Activated CD4-positive, alpha-beta T cell treated with anti-CD3 and anti-CD28 coated beads, Interleukin-2, amount 50 U/mL, for 1 hour (primary cell): ENCODE data around the gene TLE5.
A peak's percentile ranks its signal among the peaks of the same experiment; 100 is the strongest.
"Not testable (repeated sequence)": the region's sequence is repeated elsewhere in the genome, so short reads cannot be mapped to it uniquely, and the experiment has no call there.

Experiments used
- DNase-seq: peaks from one replicate; pipeline ENCODE4 v3.0.0-alpha.2; 2020

TLE5 gene

DNA sequence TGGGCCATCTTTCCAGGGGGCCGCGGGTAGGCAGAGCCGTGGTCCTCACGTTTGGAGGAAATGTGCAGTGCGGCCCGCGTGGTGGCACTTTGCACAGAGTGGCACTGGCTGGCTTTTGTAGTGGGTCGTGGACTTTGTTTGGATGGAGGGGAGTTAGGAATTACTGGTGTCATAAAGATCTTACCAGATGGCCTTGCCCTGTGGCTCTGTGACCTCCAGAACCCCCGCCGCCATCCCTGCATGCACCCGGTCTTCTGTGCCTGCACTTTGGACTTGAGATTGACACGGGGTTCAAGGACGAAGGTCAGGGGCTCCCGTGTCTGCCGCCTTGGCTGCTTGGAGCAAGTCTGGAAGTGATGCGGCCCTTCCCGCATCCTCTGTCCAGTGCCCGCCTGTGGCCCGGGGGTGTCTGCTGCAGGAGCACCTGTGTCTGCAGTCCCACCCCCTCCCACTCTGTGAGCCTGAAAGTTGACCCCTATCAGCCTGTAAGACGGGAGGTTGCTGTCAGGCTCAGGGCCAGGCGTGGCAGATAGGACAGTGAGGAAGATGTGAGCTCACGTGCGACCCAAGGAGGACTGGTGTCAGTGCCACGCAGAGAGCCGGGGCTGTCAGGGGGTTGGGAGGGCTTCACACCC lies 34.1 kb upstream of the TLE5 start:
- DNase-seq, result no peak

- peak; percentile 74 for DNase-seq
Measured at GRCh38 chr19:3095441-3096191, 33.3 kb upstream of the TLE5 start.

GRCh38 chr19:3094601-3095440 lies 32.5 kb upstream of the TLE5 start:
- peak; percentile 25 for DNase-seq

DNA sequence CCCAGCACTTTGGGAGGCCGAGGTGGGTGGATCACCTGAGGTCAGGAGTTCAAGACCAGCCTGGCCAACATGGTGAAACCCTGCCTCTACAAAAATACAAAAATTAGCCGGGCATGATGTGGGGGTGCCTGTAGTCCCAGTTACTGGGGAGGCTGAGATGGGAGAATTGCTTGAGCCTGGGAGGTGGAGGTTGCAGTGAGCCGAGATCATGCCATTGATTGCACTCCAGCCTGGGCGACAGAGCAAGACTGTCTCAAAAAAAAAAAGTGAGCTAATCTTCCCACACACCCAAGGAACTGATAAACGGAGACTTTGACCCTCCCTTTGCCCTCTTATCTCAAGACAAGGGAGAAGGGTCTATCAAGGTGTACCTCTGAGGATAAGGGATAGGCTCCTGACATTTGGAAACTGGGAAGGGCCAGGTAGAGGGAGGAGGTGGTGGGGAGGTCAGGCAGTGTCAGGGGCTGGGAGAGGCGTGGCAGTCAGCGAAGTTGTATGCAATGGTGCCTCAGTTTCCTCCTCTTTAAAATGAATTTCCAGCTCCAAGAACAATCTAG lies 27.1 kb upstream of the TLE5 start:
- DNase-seq, result not testable (repeated sequence)

DNA sequence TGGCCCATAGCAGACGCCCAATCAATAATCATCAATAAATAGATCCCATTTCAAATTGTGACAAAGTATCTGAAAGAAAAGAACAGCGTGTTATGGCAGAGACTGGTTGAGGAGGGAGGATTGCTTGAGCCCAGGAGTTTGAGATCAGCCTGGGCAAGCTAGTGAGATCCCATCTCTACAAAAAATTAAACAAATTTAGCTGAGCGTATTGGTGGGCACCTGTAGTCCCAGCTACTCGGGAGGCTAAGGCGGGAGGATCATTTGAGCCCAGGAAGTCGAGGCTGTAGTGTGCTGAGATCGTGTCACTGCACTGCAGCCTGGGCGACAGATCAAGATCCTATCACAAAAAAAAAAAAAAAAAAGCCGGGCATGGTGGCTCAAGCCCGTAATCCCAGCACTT lies 25.5 kb upstream of the TLE5 start:
- DNase-seq, result no peak

GRCh38 chr19:3084943-3085342 lies 22.6 kb upstream of the TLE5 start:
- no peak for DNase-seq

GRCh38 chr19:3083964-3084363 lies 21.7 kb upstream of the TLE5 start:
- no peak for DNase-seq

DNA sequence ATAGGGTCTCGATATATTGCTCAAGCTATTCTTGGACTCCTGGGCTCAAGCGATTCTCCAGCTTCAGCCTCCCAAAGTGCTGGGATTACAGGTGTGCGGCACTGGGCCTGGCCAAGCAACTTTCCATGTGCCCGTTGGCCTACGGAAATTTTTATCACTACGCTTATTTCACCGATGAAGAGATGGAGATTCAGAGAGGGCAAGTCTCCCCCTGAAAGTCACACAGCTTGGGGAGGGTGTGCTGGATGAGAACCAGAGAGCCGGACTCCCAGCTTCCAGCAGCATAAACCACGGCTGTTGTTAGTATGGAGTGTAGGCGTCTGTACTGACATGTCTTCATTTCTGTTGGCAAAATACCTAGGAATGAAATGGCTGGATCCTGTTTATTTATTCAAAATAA lies 20.0 kb upstream of the TLE5 start:
- no peak for DNase-seq

- no peak for DNase-seq
Measured at GRCh38 chr19:3080286-3080685, 18.0 kb upstream of the TLE5 start.

- no peak for DNase-seq
Measured at GRCh38 chr19:3079578-3079977, 17.3 kb upstream of the TLE5 start.

DNA sequence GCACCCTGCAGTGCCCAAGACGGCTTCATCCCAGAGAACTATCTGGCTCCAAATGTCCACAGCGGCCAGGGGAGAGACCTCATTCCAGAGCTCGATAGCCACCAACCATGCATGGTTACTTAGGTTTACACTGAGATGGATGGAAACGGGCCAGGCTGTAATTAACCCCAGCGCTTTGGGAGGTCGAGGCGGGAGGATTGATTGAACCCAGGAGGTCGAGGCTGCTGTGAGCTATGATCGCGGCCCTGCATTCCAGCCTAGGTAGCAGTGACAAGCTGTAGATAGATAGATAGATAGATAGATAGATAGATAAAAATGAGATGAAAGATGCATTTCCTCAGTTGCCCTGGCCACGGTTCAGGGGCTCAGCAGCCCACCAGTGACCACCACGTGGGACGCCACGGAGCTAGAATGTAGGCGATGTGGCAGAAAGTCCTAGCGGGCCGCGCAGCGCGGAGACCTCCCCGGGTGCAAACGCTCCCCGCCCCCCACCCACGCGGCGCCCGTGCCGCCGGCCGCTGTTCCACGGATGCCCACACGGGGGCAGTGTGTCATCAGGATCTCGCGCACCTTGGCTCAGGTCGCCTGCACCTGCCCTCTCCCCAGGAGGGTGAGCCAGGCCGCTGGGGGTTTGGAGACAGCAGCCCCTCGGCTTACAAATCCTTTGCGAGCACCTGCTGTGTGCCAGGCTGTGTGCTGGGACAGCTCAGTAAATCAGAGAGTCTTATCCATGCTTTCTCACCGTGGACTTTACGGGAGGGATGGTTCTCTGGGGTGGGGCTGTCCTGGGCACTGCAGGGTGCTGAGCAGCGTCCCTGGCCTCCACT lies 13.5 kb upstream of the TLE5 start:
- DNase-seq, result peak; percentile 80

- DNase-seq, result no peak
Measured at GRCh38 chr19:3073931-3074595, 11.8 kb upstream of the TLE5 start.

- no peak for DNase-seq
Measured at GRCh38 chr19:3073159-3073563, 10.9 kb upstream of the TLE5 start.

GRCh38 chr19:3071768-3072167 lies 9.5 kb upstream of the TLE5 start:
- DNase-seq, result no peak

GRCh38 chr19:3068071-3068470 lies 5.8 kb upstream of the TLE5 start:
- no peak for DNase-seq

DNA sequence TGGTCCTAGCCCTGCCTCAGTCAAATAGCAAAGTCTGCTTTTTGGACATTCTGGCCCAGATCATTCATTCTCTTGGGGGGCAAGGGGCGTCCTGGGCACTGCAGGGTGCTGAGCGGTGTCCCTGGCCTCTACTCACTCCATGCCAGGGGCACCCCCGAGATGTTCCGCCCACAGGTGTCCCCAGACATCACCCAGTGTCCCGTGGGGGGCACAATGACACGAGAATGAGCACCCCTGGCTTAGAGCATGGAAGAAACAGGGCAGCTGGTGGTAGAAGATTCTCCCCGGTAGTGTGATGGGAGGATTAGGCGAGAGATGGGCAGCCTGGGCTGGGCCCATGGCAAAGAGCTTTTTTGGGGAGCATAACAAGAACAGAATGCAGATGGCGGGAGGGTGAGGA lies 5.3 kb upstream of the TLE5 start:
- DNase-seq, result no peak

DNA sequence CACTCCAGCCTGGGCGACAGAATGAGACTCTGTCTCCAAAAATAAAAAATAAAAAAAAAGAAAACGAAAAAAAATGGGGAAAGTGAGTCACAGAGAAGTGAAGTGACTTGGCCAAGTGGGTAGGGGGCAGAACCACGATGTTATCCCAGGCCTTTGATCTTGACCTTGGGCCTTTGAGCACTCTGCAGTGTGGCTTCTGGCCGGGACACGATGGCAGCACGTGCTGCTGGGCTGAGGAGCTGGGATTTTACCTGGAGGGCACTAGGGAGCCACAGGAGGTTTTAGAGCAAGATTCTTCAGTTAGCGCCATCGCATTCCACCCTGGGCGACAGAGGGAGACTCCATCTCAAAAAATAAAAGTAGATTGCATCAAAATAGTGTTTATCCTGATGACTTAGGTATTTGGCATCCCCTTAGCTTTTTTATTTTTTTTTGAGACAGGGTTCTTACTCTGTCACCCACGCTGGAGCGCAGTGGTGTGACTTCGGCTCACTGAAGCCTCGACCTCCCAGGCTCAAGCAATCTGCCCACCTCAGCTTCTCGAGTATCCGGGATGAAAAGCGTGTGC lies 4.3 kb upstream of the TLE5 start:
- no peak for DNase-seq

GRCh38 chr19:3065675-3066357 lies 3.5 kb upstream of the TLE5 start:
- no peak for DNase-seq

GRCh38 chr19:3064011-3064330 lies 1.7 kb upstream of the TLE5 start:
- DNase-seq, result no peak

GRCh38 chr19:3061182-3062161 lies 823 bp downstream of the TLE5 start:
- peak; percentile 72 for DNase-seq
